Activated CD4-positive, alpha-beta T cell treated with anti-CD3 and anti-CD28 coated beads, Interleukin-2, amount 50 U/mL, for 4 hours (primary cell): ENCODE measurements around the gene ARPC2.
"Not testable (repeated sequence)": the region's sequence is repeated elsewhere in the genome, so short reads cannot be mapped to it uniquely, and the experiment has no call there.

ENCODE experiments used
- DNase-seq, 2 experiments: peaks; one replicate each; pipeline ENCODE4 v3.0.0-alpha.2; 2020

Gene ARPC2

GRCh38 chr2:218271865-218272530, 55.0 kb downstream of the ARPC2 start:
- DNase-seq: no peak

- peak; percentile 75 to 76 for DNase-seq
Observed at GRCh38 chr2:218272531-218273212, 55.7 kb downstream of the ARPC2 start.

- not testable (repeated sequence) for DNase-seq
Observed at GRCh38 chr2:218273214-218273907, 56.4 kb downstream of the ARPC2 start.

GRCh38 chr2:218273908-218274249, 56.9 kb downstream of the ARPC2 start:
- DNase-seq: no peak

GRCh38 chr2:218274586-218274985, 57.6 kb downstream of the ARPC2 start:
- DNase-seq: no peak

GRCh38 chr2:218275371-218276072, 58.5 kb downstream of the ARPC2 start:
- no peak for DNase-seq

GRCh38 chr2:218276986-218277755, 60.2 kb downstream of the ARPC2 start:
- DNase-seq: no peak

GRCh38 chr2:218277921-218278320, 60.9 kb downstream of the ARPC2 start:
- DNase-seq: no peak

GRCh38 chr2:218278531-218279360, 61.8 kb downstream of the ARPC2 start:
- no peak for DNase-seq

GRCh38 chr2:218280260-218280870, 63.4 kb downstream of the ARPC2 start:
- no peak for DNase-seq

- DNase-seq: no peak
Observed at GRCh38 chr2:218281449-218281848, 64.5 kb downstream of the ARPC2 start.

GRCh38 chr2:218282173-218282991, 65.4 kb downstream of the ARPC2 start:
- DNase-seq: no peak

GRCh38 chr2:218284106-218284811, 67.3 kb downstream of the ARPC2 start:
- peak; percentile 50 to 52 for DNase-seq

GRCh38 chr2:218285604-218286003, 68.6 kb downstream of the ARPC2 start:
- no peak for DNase-seq

GRCh38 chr2:218286570-218287459, 69.8 kb downstream of the ARPC2 start:
- peak; percentile 72 to 77 for DNase-seq

- DNase-seq: no peak
Observed at GRCh38 chr2:218289639-218290315, 72.8 kb downstream of the ARPC2 start.

- peak in 1 of 2 experiments; percentile 25 for DNase-seq
Observed at GRCh38 chr2:218290316-218291261, 73.6 kb downstream of the ARPC2 start.
